Measurements from ENCODE around the gene SDR39U1. TPM values are rescaled to one million over a fixed set of nuclear protein-coding genes. Genes with fewer than 3 reads are reported as not detected.
A peak's percentile ranks its signal among the peaks of the same experiment; 100 is the strongest.

Gene SDR39U1
- total and polyA plus RNA-seq, 7 donors = 55.7 to 110 (median 63.6) TPM

GRCh38 chr14:24434036-24434435 is 8.5 kb downstream of the SDR39U1 start:
- Histone ChIP-seq H3K27ac (no peak overlapping the region), H3K36me3 (ENCODE audit: insufficient read depth in 1 of 2, low read depth in 1 of 2) (peaks cover 0 to 78% of the 10 kb centered on the region in 2 donors), H3K9me3 (no peaks in the 10 kb centered on the region), H3K4me1 (peaks cover 31% of the 10 kb centered on the region), H3K4me3 (no peak overlapping the region), H3K27me3 (ENCODE audit: insufficient read depth in 3 of 3, low read length in 2 of 3) (no peaks in the 10 kb centered on the region)
- DNase-seq (no peak), ATAC-seq (no peak)
- WGBS, 3 donors = 71 to 81% (median 76%) methylated on average over 7 of the region's 7 CpGs
- intact Hi-C loops (cut with DNase I) = loop anchor here in 1 of 2 donors (2.0 to 10.0 kb wide), 2 partner anchors 101 to 189 kb away; partner anchors contain the start of gene TINF2
- TF ChIP-seq, protein P1, sequence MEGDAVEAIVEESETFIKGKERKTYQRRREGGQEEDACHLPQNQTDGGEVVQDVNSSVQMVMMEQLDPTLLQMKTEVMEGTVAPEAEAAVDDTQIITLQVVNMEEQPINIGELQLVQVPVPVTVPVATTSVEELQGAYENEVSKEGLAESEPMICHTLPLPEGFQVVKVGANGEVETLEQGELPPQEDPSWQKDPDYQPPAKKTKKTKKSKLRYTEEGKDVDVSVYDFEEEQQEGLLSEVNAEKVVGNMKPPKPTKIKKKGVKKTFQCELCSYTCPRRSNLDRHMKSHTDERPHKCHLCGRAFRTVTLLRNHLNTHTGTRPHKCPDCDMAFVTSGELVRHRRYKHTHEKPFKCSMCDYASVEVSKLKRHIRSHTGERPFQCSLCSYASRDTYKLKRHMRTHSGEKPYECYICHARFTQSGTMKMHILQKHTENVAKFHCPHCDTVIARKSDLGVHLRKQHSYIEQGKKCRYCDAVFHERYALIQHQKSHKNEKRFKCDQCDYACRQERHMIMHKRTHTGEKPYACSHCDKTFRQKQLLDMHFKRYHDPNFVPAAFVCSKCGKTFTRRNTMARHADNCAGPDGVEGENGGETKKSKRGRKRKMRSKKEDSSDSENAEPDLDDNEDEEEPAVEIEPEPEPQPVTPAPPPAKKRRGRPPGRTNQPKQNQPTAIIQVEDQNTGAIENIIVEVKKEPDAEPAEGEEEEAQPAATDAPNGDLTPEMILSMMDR (IDR thresholded peaks at IDR 0.05) = no peak

- Histone ChIP-seq H3K27me3 (ENCODE audit: insufficient read depth in 3 of 3, low read length in 2 of 3) (no peaks in the 10 kb centered on the region), H3K27ac (no peak overlapping the region), H3K4me3 (no peak overlapping the region), H3K36me3 (ENCODE audit: insufficient read depth in 1 of 2, low read depth in 1 of 2) (peaks cover 0 to 62% of the 10 kb centered on the region in 2 donors), H3K4me1 (peaks cover 30% of the 10 kb centered on the region), H3K9me3 (no peaks in the 10 kb centered on the region)
- DNase-seq = no peak
- no peak for ATAC-seq
- 80 to 81% (median 81%) methylated on average over 22 to 24 of the region's 24 CpGs for WGBS, 3 donors
- TF ChIP-seq, protein P1 (IDR thresholded peaks at IDR 0.05) = no peak
- intact Hi-C loops (cut with DNase I) = loop anchor here in 1 of 2 donors (10.0 kb wide), 1 partner anchor 188 kb away; the partner anchor contains the start of gene TINF2
These were observed 10.1 kb downstream of the SDR39U1 start for GRCh38 chr14:24432259-24433131.

GRCh38 chr14:24431569-24432258 is 10.9 kb downstream of the SDR39U1 start:
- H3K27me3 ChIP-seq (ENCODE audit: insufficient read depth in 3 of 3, low read length in 2 of 3) = no peaks in the 10 kb centered on the region
- intact Hi-C loops (cut with DNase I) = loop anchor here in 1 of 2 donors (10.0 kb wide), 1 partner anchor 187 kb away; the partner anchor contains the start of gene TINF2
- H3K27ac ChIP-seq = peak overlapping the region; percentile 98
- peaks cover 0 to 55% of the 10 kb centered on the region in 2 donors for H3K36me3 ChIP-seq (ENCODE audit: insufficient read depth in 1 of 2, low read depth in 1 of 2)
- WGBS, 3 donors = 23 to 34% (median 26%) methylated on average over 14 to 15 of the region's 15 CpGs
- DNase-seq (peak; percentile 91 to 95), ATAC-seq (peak; percentile 75 to 84 (median 82))
- no peaks in the 10 kb centered on the region for H3K9me3 ChIP-seq
- H3K4me1 ChIP-seq = peaks cover 23% of the 10 kb centered on the region
- H3K4me3 ChIP-seq = peak overlapping the region; percentile 84
- TF ChIP-seq, protein P1 (IDR thresholded peaks at IDR 0.05) = peak; percentile 82

DNA sequence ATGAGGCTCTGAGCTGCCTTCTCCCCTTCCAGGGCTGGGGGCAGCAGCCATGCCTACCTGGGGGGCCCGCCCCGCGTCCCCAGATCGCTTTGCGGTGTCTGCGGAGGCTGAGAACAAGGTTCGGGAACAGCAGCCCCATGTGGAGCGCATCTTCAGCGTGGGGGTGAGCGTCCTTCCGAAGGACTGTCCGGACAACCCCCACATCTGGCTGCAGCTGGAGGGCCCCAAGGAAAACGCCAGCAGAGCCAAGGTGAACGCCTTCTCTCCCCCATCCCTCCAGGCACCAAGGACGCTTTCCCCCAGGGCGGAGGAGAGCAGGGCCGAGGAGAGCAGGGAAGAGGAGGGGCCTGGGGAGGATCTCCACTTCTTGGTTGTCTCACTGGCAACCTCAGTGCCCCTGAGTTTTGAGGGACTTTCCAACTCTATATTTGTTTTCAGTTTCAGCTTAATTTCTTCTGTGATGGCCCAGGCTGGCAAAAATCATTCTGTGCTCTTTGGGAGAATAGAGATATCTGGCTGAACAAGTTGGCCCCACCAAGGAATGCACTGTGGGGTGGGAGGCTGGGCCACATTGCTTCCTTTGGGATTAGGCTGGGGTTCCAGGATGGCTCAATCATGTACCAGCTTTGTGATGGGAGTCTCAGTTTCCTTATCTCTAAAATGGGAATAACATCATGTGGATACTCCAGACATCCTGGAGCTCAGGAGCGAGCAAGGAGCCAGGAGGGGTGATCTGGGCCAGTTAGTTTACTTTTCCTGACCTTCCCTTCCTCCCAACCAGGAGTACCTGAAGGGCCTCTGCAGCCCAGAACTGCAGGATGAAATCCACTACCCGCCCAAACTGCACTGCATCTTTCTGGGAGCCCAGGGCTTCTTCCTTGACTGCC is 11.7 kb downstream of the SDR39U1 start:
- Histone ChIP-seq H3K27me3 (ENCODE audit: insufficient read depth in 3 of 3, low read length in 2 of 3) (no peaks in the 10 kb centered on the region), H3K27ac (peak overlapping the region; percentile 98), H3K36me3 (ENCODE audit: insufficient read depth in 1 of 2, low read depth in 1 of 2) (peaks cover 0 to 47% of the 10 kb centered on the region in 2 donors), H3K9me3 (no peaks in the 10 kb centered on the region), H3K4me3 (peak overlapping the region; percentile 84), H3K4me1 (peaks cover 17% of the 10 kb centered on the region)
- ATAC-seq (peak in 1 of 4 donors; percentile 19), DNase-seq (no peak)
- TF ChIP-seq, protein P1 (IDR thresholded peaks at IDR 0.05) = no peak
- 28 to 36% (median 31%) methylated on average over 18 to 19 of the region's 19 CpGs for WGBS, 3 donors
- intact Hi-C loops (cut with DNase I) = loop anchor here (1.0 to 10.0 kb wide), 2 partner anchors 65 to 186 kb away; partner anchors contain the start of gene TINF2 (in 1 of the 2)

All from psoas muscle (tissue), 8 donors.